OCI-LY1 (cell line): ENCODE measurements around the gene ZNF791.

Source experiments
- H2AFZ ChIP-seq: fragments of 200-600 bp; sonication (generic), shearing (Covaris generic); 2 replicates; pipeline ENCODE4 v1.6.0; 2014; ENCODE audit warnings: antibody characterized with exemption, mild to moderate bottlenecking, low read length
- H3F3A ChIP-seq: fragments of 200-600 bp; sonication (generic), shearing (Covaris generic); 2 replicates; pipeline ENCODE4 v1.6.0; 2014; ENCODE audit warnings: mild to moderate bottlenecking, antibody characterized with exemption, low read length, moderate library complexity; ENCODE audit not compliant: insufficient read depth
- H3K27ac ChIP-seq: fragments of 200-600 bp; sonication (generic); 2 replicates; pipeline ENCODE4 v1.5.1; 2014; ENCODE audit warnings: low read length, mixed run types, mild to moderate bottlenecking, low read depth; ENCODE audit not compliant: poor library complexity, severe bottlenecking
- H3K27me3 ChIP-seq: fragments of 200-600 bp; sonication (generic); 2 replicates; pipeline ENCODE4 v1.6.0; 2014; ENCODE audit warnings: antibody characterized with exemption, mild to moderate bottlenecking, low read length, moderate library complexity; ENCODE audit not compliant: insufficient read depth
- H3K36me3 ChIP-seq: fragments of 200-600 bp; sonication (generic); 2 replicates; pipeline ENCODE4 v1.6.1; 2014; ENCODE audit warnings: mild to moderate bottlenecking, antibody characterized with exemption, low read length, moderate library complexity, mixed read lengths; ENCODE audit not compliant: insufficient read depth
- H3K4me1 ChIP-seq: fragments of 200-600 bp; sonication (generic); 2 replicates; pipeline ENCODE4 v1.5.1; 2014; ENCODE audit warnings: mild to moderate bottlenecking, low read length, moderate library complexity; ENCODE audit not compliant: insufficient read depth, severe bottlenecking
- H3K4me2 ChIP-seq: fragments of 200-600 bp; sonication (generic), shearing (Covaris generic); 2 replicates; pipeline ENCODE4 v1.6.1; 2014; ENCODE audit warnings: low read length
- H3K4me3 ChIP-seq: fragments of 200-600 bp; sonication (generic); 2 replicates; pipeline ENCODE4 v1.5.1; 2014; ENCODE audit warnings: low read length, low read depth, mild to moderate bottlenecking, mixed read lengths; ENCODE audit not compliant: poor library complexity, severe bottlenecking
- H3K79me2 ChIP-seq: fragments of 200-600 bp; shearing (Covaris generic); 2 replicates; pipeline ENCODE4 v1.6.1; 2016; ENCODE audit warnings: mixed run types, low read length, mixed read lengths; ENCODE audit not compliant: insufficient read depth
- H3K9ac ChIP-seq: fragments of 200-600 bp; sonication (generic), shearing (Covaris generic); 2 replicates; pipeline ENCODE4 v1.6.1; 2014; ENCODE audit warnings: mild to moderate bottlenecking, low read length, mixed read lengths
- H3K9me2 ChIP-seq: fragments of 200-600 bp; sonication (generic), shearing (Covaris generic); 2 replicates; pipeline ENCODE4 v1.6.1; 2014; ENCODE audit warnings: low read depth, mild to moderate bottlenecking, low read length, mixed read lengths
- H3K9me3 ChIP-seq: fragments of 200-600 bp; shearing (Covaris generic); 2 replicates; pipeline ENCODE4 v1.6.1; 2014; ENCODE audit warnings: low read length, mixed read lengths
- H4K20me1 ChIP-seq: fragments of 200-600 bp; sonication (generic), shearing (Covaris generic); 2 replicates; pipeline ENCODE4 v1.6.0; 2016; ENCODE audit warnings: mild to moderate bottlenecking, low read length; ENCODE audit not compliant: insufficient read depth
- CTCF ChIP-seq: fragments of 200-600 bp; sonication (generic), shearing (Covaris generic); IDR thresholded peaks from 2 replicates; pipeline ENCODE4 v1.5.1; 2017; ENCODE audit warnings: mild to moderate bottlenecking, antibody characterized with exemption, low read length, moderate library complexity, mixed read lengths
- EZH2 ChIP-seq: fragments of 200-600 bp; sonication (generic), shearing (Covaris generic); IDR thresholded peaks from 2 replicates; pipeline ENCODE4 v1.8.0; 2017; ENCODE audit warnings: borderline replicate concordance, mixed run types, mild to moderate bottlenecking, antibody characterized with exemption, low read length, moderate library complexity, mixed read lengths

ZNF791 gene

GRCh38 chr19:12666265-12667048 is 55.7 kb downstream of the ZNF791 start, which contains the start of the genes MAN2B1 and WDR83:
TSS of gene MAN2B1 (minus strand) at chr19:12666742. CDS start at chr19:12666701, 41 bp downstream.
TSS of gene WDR83 (plus strand) at chr19:12666807. CDS start at chr19:12669791, 2,984 bp downstream.
- Histone ChIP-seq H3K9ac (peak within 1 kb of the TSS; percentile 81), H3F3A (no peaks in the 10 kb centered on the region), H3K9me3 (no peaks in the 10 kb centered on the region), H3K9me2 (no peaks in the 10 kb centered on the region), H2AFZ (no peak within 1 kb of the TSS), H4K20me1 (no peaks in the 10 kb centered on the region), H3K4me3 (peak within 1 kb of the TSS; percentile 87), H3K4me2 (peak within 1 kb of the TSS; percentile 93), H3K79me2 (no peaks in the 10 kb centered on the region), H3K27ac (peak within 1 kb of the TSS; percentile 78), H3K4me1 (peaks cover 43% of the 10 kb centered on the region), H3K36me3 (peaks cover 32% of the 10 kb centered on the region), H3K27me3 (no peaks in the 10 kb centered on the region)
- no peak for TF ChIP-seq CTCF
- no peak for TF ChIP-seq EZH2

- no peak for TF ChIP-seq CTCF
- TF ChIP-seq EZH2 = no peak
- Histone ChIP-seq H3K27me3 (no peaks in the 10 kb centered on the region), H3K9me2 (no peaks in the 10 kb centered on the region), H3K4me2 (peak overlapping the region; percentile 73), H3K27ac (no peak overlapping the region), H3F3A (no peaks in the 10 kb centered on the region), H2AFZ (no peak overlapping the region), H3K4me3 (peak overlapping the region; percentile 86), H3K9ac (peak overlapping the region; percentile 88; the same call in 1 of the 2 replicates), H3K4me1 (peaks cover 43% of the 10 kb centered on the region), H3K36me3 (peaks cover 30% of the 10 kb centered on the region), H4K20me1 (no peaks in the 10 kb centered on the region), H3K9me3 (no peaks in the 10 kb centered on the region), H3K79me2 (no peaks in the 10 kb centered on the region)
Measured at GRCh38 chr19:12667731-12668302, 57.1 kb downstream of the ZNF791 start.

- no peak for TF ChIP-seq EZH2
- TF ChIP-seq CTCF = no peak
- peak overlapping the region; percentile 86 for H3K4me3 ChIP-seq
- no peak overlapping the region for H3K27ac ChIP-seq
- H3K79me2 ChIP-seq = no peaks in the 10 kb centered on the region
- H3K9ac ChIP-seq = peak overlapping the region; percentile 88
- no peaks in the 10 kb centered on the region for H3K27me3 ChIP-seq
- no peaks in the 10 kb centered on the region for H3K9me2 ChIP-seq
- H3K9me3 ChIP-seq = no peaks in the 10 kb centered on the region
- H3F3A ChIP-seq = no peaks in the 10 kb centered on the region
- H2AFZ ChIP-seq = no peak overlapping the region
- H3K36me3 ChIP-seq = peaks cover 29% of the 10 kb centered on the region
- H4K20me1 ChIP-seq = no peaks in the 10 kb centered on the region
- H3K4me2 ChIP-seq = peak overlapping the region; percentile 73
- H3K4me1 ChIP-seq = peaks cover 43% of the 10 kb centered on the region
Measured at GRCh38 chr19:12668346-12668745, 57.6 kb downstream of the ZNF791 start.
